ENCODE measurements around the gene OR2AG2. TPM values are rescaled to one million over a fixed set of nuclear protein-coding genes. Genes with fewer than 3 reads are reported as not detected.

Gene OR2AG2
- total RNA-seq, 2 experiments from 2014 or later, result 0.82 to 1.7 TPM

DNA sequence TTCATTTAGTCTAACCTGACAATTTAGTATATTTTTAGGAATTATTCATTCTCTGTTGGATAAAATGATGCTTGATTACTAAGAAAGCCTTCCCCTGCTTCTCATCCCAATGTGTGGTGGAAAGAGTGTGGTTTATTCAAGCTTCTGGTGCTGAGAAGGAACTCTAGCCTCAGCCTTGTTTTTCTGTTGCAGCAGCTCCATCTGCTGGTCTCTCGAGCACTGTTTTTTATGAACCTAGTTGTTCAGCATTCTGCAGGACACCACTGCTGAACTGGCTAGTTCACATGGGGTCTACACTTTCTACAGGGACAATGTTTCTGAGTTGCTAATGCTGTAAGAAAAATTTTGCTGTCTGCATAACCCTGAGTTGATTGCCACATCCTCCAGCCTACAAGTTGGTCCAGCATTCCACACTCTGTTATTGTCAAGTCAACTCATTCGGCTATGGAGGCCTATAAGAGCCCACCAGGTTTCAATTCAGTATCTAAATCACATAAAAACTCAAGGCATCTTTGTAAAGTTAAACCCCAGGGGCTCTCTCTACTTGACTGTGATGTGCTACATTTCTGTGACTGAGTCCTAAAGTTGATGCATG lies 14.3 kb downstream of the OR2AG2 start:
- no peak overlapping the region for H3K4me3 ChIP-seq (ENCODE audit: low read depth, low read length, poor library complexity, severe bottlenecking)
- POLR2A ChIA-PET, result interaction anchor here (0.6 to 0.9 kb wide), 2 partner anchors 21 to 522 kb away, joined by 3 read pairs; no protein-coding TSS in a partner anchor
- intact Hi-C loops (cut with micrococcal nuclease; ENCODE audit: unreplicated experiment), result loop anchor here (1.0 kb wide), 2 partner anchors 19 to 46 kb away; no protein-coding TSS in a partner anchor
- no peaks in the 10 kb centered on the region for H3K4me1 ChIP-seq (ENCODE audit: insufficient read depth, low read length, poor library complexity, severe bottlenecking)
- TF ChIP-seq EZH2phosphoT487 (IDR thresholded peaks at IDR 0.05; ENCODE audit: borderline replicate concordance, low read depth, low read length), result no peak
- TF ChIP-seq, protein P1, sequence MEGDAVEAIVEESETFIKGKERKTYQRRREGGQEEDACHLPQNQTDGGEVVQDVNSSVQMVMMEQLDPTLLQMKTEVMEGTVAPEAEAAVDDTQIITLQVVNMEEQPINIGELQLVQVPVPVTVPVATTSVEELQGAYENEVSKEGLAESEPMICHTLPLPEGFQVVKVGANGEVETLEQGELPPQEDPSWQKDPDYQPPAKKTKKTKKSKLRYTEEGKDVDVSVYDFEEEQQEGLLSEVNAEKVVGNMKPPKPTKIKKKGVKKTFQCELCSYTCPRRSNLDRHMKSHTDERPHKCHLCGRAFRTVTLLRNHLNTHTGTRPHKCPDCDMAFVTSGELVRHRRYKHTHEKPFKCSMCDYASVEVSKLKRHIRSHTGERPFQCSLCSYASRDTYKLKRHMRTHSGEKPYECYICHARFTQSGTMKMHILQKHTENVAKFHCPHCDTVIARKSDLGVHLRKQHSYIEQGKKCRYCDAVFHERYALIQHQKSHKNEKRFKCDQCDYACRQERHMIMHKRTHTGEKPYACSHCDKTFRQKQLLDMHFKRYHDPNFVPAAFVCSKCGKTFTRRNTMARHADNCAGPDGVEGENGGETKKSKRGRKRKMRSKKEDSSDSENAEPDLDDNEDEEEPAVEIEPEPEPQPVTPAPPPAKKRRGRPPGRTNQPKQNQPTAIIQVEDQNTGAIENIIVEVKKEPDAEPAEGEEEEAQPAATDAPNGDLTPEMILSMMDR (conservative IDR thresholded peaks at IDR 0.05; ENCODE audit: low read length), result peak; percentile 83
- CTCF ChIA-PET (ENCODE audit: unreplicated experiment), result interaction anchor here (2.5 kb wide), 1 partner anchor 19 kb away, joined by 11 read pairs; no protein-coding TSS in a partner anchor
- BruUV-seq (replicated peaks), result no TSS peak
- H3K9me2 ChIP-seq (ENCODE audit: insufficient read depth, low read length), result no peaks in the 10 kb centered on the region
- no peaks in the 10 kb centered on the region for H4K20me1 ChIP-seq (ENCODE audit: insufficient read depth, low read length)
- H2AFZ ChIP-seq (ENCODE audit: low read length), result no peak overlapping the region
- H3K9me3 ChIP-seq (ENCODE audit: low read length), result no peaks in the 10 kb centered on the region
- no peaks in the 10 kb centered on the region for H3K36me3 ChIP-seq (ENCODE audit: insufficient read depth, low read length)
- DNase-seq (ENCODE audit: low spot score), result peak; percentile 68
- H3K27ac ChIP-seq (ENCODE audit: low read depth, low read length, poor library complexity, severe bottlenecking), result no peak overlapping the region
- H3K4me2 ChIP-seq (ENCODE audit: low read length), result no peak overlapping the region
- no peaks in the 10 kb centered on the region for H3K79me2 ChIP-seq (ENCODE audit: insufficient read depth, low read depth, low read length)

DNA sequence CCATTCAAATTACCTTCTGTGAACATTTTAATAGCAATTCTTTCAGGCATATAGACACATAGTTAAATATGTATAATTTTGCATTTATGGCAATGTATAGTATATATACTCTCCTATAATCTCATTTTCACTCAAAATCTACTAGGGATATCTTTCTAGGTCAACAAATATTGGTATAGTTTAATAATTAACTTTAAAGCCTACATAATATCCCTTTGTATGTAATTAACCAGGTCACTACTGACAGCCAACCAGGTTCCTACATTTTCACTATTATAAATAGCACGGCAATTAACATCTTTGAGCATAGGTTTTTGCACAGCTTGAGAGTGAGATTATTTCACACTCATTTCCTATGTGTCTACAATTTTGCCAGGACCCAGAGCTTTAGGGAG lies 15.8 kb downstream of the OR2AG2 start:
- no peaks in the 10 kb centered on the region for H3K9me3 ChIP-seq (ENCODE audit: low read length)
- CTCF ChIA-PET (ENCODE audit: unreplicated experiment), result interaction anchor here (1.6 kb wide), 1 partner anchor 10 kb away, joined by 12 read pairs; no protein-coding TSS in a partner anchor
- TF ChIP-seq, protein P1 (conservative IDR thresholded peaks at IDR 0.05; ENCODE audit: low read length), result no peak
- no peaks in the 10 kb centered on the region for H4K20me1 ChIP-seq (ENCODE audit: insufficient read depth, low read length)
- intact Hi-C loops (cut with micrococcal nuclease; ENCODE audit: unreplicated experiment), result no loop called here
- H3K4me1 ChIP-seq (ENCODE audit: insufficient read depth, low read length, poor library complexity, severe bottlenecking), result no peaks in the 10 kb centered on the region
- DNase-seq (ENCODE audit: low spot score), result no peak
- H3K79me2 ChIP-seq (ENCODE audit: insufficient read depth, low read depth, low read length), result no peaks in the 10 kb centered on the region
- H3K9me2 ChIP-seq (ENCODE audit: insufficient read depth, low read length), result no peaks in the 10 kb centered on the region
- no peaks in the 10 kb centered on the region for H3K36me3 ChIP-seq (ENCODE audit: insufficient read depth, low read length)
- H2AFZ ChIP-seq (ENCODE audit: low read length), result no peak overlapping the region
- no peak overlapping the region for H3K4me2 ChIP-seq (ENCODE audit: low read length)
- no peak overlapping the region for H3K27ac ChIP-seq (ENCODE audit: low read depth, low read length, poor library complexity, severe bottlenecking)
- POLR2A ChIA-PET, result interaction anchor here (0.6 to 1.3 kb wide), 3 partner anchors 9 to 44 kb away, joined by 3 to 4 read pairs (median 3); no protein-coding TSS in a partner anchor
- BruUV-seq (replicated peaks), result no TSS peak
- no peak overlapping the region for H3K4me3 ChIP-seq (ENCODE audit: low read depth, low read length, poor library complexity, severe bottlenecking)

DNA sequence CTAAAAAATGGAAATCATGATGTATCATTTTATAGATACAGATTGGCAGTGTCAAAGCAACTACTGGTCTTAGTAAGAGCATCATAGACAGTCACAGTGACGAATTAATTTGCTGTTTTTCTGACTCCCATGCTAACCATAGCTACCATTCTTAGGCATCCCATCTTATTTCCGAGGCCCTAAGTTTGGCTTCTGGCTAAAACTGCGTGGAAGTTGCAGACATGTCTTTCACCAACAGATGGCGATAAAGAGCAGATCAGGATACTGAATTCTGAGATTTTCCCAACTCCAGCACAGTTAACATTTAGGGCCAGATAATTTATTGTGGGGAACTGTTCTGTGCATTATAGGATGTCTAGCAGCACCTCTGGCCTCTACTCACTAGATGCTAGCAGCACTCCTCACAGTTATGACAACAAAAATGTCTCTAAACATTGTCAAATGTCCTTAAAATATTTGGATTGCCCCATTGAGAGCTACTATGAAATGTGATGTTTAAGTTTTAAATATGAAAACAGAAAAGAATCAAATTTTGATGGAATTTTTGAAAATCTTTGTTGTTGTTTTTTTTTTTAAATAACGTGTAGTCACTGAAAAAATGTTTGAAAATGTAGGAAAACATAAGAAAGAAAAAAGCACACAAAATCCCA lies 16.3 kb downstream of the OR2AG2 start:
- no TSS peak for BruUV-seq (replicated peaks)
- H3K4me1 ChIP-seq (ENCODE audit: insufficient read depth, low read length, poor library complexity, severe bottlenecking), result no peaks in the 10 kb centered on the region
- DNase-seq (ENCODE audit: low spot score), result peak; percentile 47

More for the DNA sequence above, 16.3 kb downstream of the OR2AG2 start:
- Histone ChIP-seq H3K9me3 (ENCODE audit: low read length) (no peaks in the 10 kb centered on the region), H4K20me1 (ENCODE audit: insufficient read depth, low read length) (no peaks in the 10 kb centered on the region), H2AFZ (ENCODE audit: low read length) (no peak overlapping the region), H3K27ac (ENCODE audit: low read depth, low read length, poor library complexity, severe bottlenecking) (no peak overlapping the region), H3K79me2 (ENCODE audit: insufficient read depth, low read depth, low read length) (no peaks in the 10 kb centered on the region), H3K4me3 (ENCODE audit: low read depth, low read length, poor library complexity, severe bottlenecking) (no peak overlapping the region), H3K9me2 (ENCODE audit: insufficient read depth, low read length) (no peaks in the 10 kb centered on the region), H3K36me3 (ENCODE audit: insufficient read depth, low read length) (no peaks in the 10 kb centered on the region), H3K4me2 (ENCODE audit: low read length) (no peak overlapping the region)
- TF ChIP-seq EZH2phosphoT487 (IDR thresholded peaks at IDR 0.05; ENCODE audit: borderline replicate concordance, low read depth, low read length), result no peak
- TF ChIP-seq, protein P1 (conservative IDR thresholded peaks at IDR 0.05; ENCODE audit: low read length), result peak; percentile 97
- intact Hi-C loops (cut with micrococcal nuclease; ENCODE audit: unreplicated experiment), result no loop called here
- ChIA-PET POLR2A (interaction anchor here (0.7 to 1.3 kb wide), 4 partner anchors 8 to 23 kb away, joined by 3 to 9 read pairs (median 4); no protein-coding TSS in a partner anchor), CTCF (ENCODE audit: unreplicated experiment) (interaction anchor here (0.8 to 1.6 kb wide), 3 partner anchors 9 to 17 kb away, joined by 3 to 12 read pairs (median 3); partner anchors contain the start of gene OR2AG2)

All from OCI-LY7 (cell line).